K562 (cell line): ENCODE measurements around the gene CTCF. TPM values are rescaled to one million over a fixed set of nuclear protein-coding genes. Genes with fewer than 3 reads are reported as not detected.

Experiments used
- GABPB1 ChIP-seq: sonication (generic); formaldehyde crosslinking; IDR thresholded peaks from 2 replicates; pipeline ENCODE4 v1.8.0; 2022; ENCODE audit warnings: mild to moderate bottlenecking, missing genetic modification reagents
- HDAC2 ChIP-seq: fragments of 450-650 bp; IDR thresholded peaks from 2 replicates; pipeline ENCODE4 v1.6.1; 2016; ENCODE audit warnings: mild to moderate bottlenecking
- NR2C1 ChIP-seq, 2 experiments: fragments of 450-650 bp; IDR thresholded peaks; 2 replicates each; pipeline ENCODE4 v1.6.1; 2017; ENCODE audit warnings: mild to moderate bottlenecking in 2 of 2, antibody characterized with exemption in 1 of 2, inconsistent platforms in 1 of 2, missing compliant biosample characterization in 1 of 2, missing genetic modification characterization in 1 of 2
- PBX2 ChIP-seq, 2 experiments: IDR thresholded peaks in 1 of 2; conservative IDR thresholded peaks in 1 of 2; 2 replicates each; pipeline ENCODE4 v1.6.1; 2016; ENCODE audit warnings: low read depth in 2 of 2, mild to moderate bottlenecking in 1 of 2, missing compliant biosample characterization in 1 of 2, missing genetic modification characterization in 1 of 2, moderate library complexity in 1 of 2
- RB1 ChIP-seq: fragments of 450-650 bp; IDR thresholded peaks from 2 replicates; pipeline ENCODE4 v1.6.1; 2017; ENCODE audit warnings: low read depth, mild to moderate bottlenecking
- REST ChIP-seq, 2 experiments: fragments of 450-650 bp; formaldehyde crosslinking in 1 of 2; IDR thresholded peaks; 2 replicates each; pipeline versions ENCODE4 v1.4.0 to v1.6.1; 2014 to 2020; ENCODE audit warnings: mild to moderate bottlenecking in 2 of 2, borderline replicate concordance in 1 of 2, low read depth in 1 of 2
- YY1 ChIP-seq, 3 experiments: IDR thresholded peaks; 2 replicates each; pipeline ENCODE4 v1.6.1; 2011; ENCODE audit warnings: low read length in 2 of 3, mild to moderate bottlenecking in 2 of 3, moderate library complexity in 2 of 3, borderline replicate concordance in 1 of 3, control low read depth in 1 of 3, low read depth in 1 of 3; ENCODE audit not compliant: insufficient read depth in 3 of 3, insufficient replicate concordance in 2 of 3, control insufficient read depth in 1 of 3, insufficient read length in 1 of 3; ENCODE audit errors: extremely low read depth in 1 of 3
- polyA plus RNA-seq, 8 experiments: library from polyadenylated mRNA; depleted of rRNA in 4 of 8; stranded (reverse) in 5 of 8; unstranded in 3 of 8; fragments of >200 nt; fragmentation: Nextera tagmentation in 2 of 8; fragmentation: Illumina TruSeq in 1 of 8; extraction: Ambion mirVana in 2 of 8; extraction: Trizol in 1 of 8; gene quantifications; 2 replicates each; pipeline versions ENCODE4 v1.2.1 to v1.2.3, GENCODE V29; 2011 to 2014; ENCODE audit warnings: inconsistent platforms in 1 of 8, missing spikeins in 1 of 8
- total RNA-seq, 7 experiments: library from RNA; depleted of rRNA in 6 of 7; stranded (reverse); fragments of >200 nt in 6 of 7; fragmentation: Illumina TruSeq in 2 of 7; extraction: Trizol in 2 of 7; gene quantifications; 2 replicates each; pipeline versions ENCODE4 v1.2.1 to v1.2.3, GENCODE V29; 2011 to 2021; ENCODE audit warnings: low replicate concordance in 1 of 7

The CTCF gene
- total and polyA plus RNA-seq, 9 of the 15 experiments (the other 6 are each of a cell fraction or from before 2014, with no cell fraction given), result 7.8 to 49.2 (median 33.9) TPM

GRCh38 chr16:67667817-67668494 is 105.6 kb downstream of the CTCF start (continued):
- TF ChIP-seq PBX2 (CRISPR knock-in tag; IDR thresholded peaks at IDR 0.05; ENCODE audit: low read depth) (peak; percentile 46), PBX2 (tag; conservative IDR thresholded peaks at IDR 0.05; ENCODE audit: low read depth) (0 out of 2 replicates have a peak, but pooled peaks have one; percentile 40), YY1 (IDR thresholded peaks at IDR 0.05; ENCODE audit: borderline replicate concordance in 1 of 3, control insufficient read depth in 1 of 3, extremely low read depth in 1 of 3, insufficient read depth in 3 of 3, insufficient read length in 1 of 3, insufficient replicate concordance in 2 of 3, low read depth in 1 of 3, low read length in 2 of 3) (peak in 2 of 3 experiments; percentile 28 to 29), REST (IDR thresholded peaks at IDR 0.05; ENCODE audit: borderline replicate concordance) (peak; percentile 75), REST (CRISPR knock-in tag; IDR thresholded peaks at IDR 0.05; ENCODE audit: low read depth) (no peak), RB1 (0 out of 2 replicates have a peak, but pooled peaks have one; percentile 34), HDAC2 (no peak), GABPB1 (CRISPR knock-in tag) (peak; percentile 52; the same call in 1 of the 2 replicates), NR2C1 (IDR thresholded peaks at IDR 0.05) (0 out of 2 replicates have a peak, but pooled peaks have one; percentile 19), NR2C1 (tag; IDR thresholded peaks at IDR 0.05) (no peak)
